Smooth muscle cell (in vitro differentiated cells): Measurements from ENCODE around the gene CASP4. TPM values are rescaled to one million over a fixed set of nuclear protein-coding genes. Genes with fewer than 3 reads are reported as not detected.
A peak's percentile ranks its signal among the peaks of the same experiment; 100 is the strongest.

Source experiments
- DNase-seq: peaks from one replicate; lab custom pipeline; 2025; ENCODE audit not compliant: unreplicated experiment; lab: John Stamatoyannopoulos, UW
- H2AFZ ChIP-seq: fragments of 200-600 bp; sonication (generic); 2 replicates; pipeline ENCODE4 v1.6.0; 2016; ENCODE audit warnings: antibody characterized with exemption, low read depth, mild to moderate bottlenecking
- H3F3A ChIP-seq: fragments of 200-600 bp; sonication (generic); 2 replicates; pipeline ENCODE4 v1.6.0; 2017; ENCODE audit warnings: antibody characterized with exemption, low read depth
- H3K27ac ChIP-seq: fragments of 200-600 bp; sonication (generic); 2 replicates; pipeline ENCODE4 v1.5.1; 2016; ENCODE audit warnings: low read depth, mild to moderate bottlenecking
- H3K27me3 ChIP-seq: fragments of 200-600 bp; sonication (generic); 2 replicates; pipeline ENCODE4 v1.6.1; 2016; ENCODE audit warnings: low read depth, mild to moderate bottlenecking
- H3K36me3 ChIP-seq: fragments of 200-600 bp; sonication (generic); 2 replicates; pipeline ENCODE4 v1.5.1; 2016; ENCODE audit warnings: low read depth
- H3K4me1 ChIP-seq: fragments of 200-600 bp; sonication (generic); 2 replicates; pipeline ENCODE4 v1.5.1; 2016; ENCODE audit warnings: low read depth
- H3K4me2 ChIP-seq: fragments of 200-600 bp; sonication (generic); 2 replicates; pipeline ENCODE4 v1.6.0; 2016; ENCODE audit warnings: mild to moderate bottlenecking
- H3K4me3 ChIP-seq: fragments of 200-600 bp; sonication (generic); 2 replicates; pipeline ENCODE4 v1.5.1; 2016; ENCODE audit warnings: mild to moderate bottlenecking
- H3K79me2 ChIP-seq: fragments of 200-600 bp; sonication (generic); 2 replicates; pipeline ENCODE4 v1.6.0; 2016; ENCODE audit warnings: low read depth, mild to moderate bottlenecking
- H3K9ac ChIP-seq: fragments of 200-600 bp; sonication (generic); 2 replicates; pipeline ENCODE4 v1.6.0; 2016; ENCODE audit warnings: low read depth
- H3K9me3 ChIP-seq: fragments of 200-600 bp; sonication (generic); replicated peaks from 2 replicates; pipeline ENCODE4 v1.5.1; 2016; ENCODE audit warnings: low read depth
- H4K20me1 ChIP-seq: fragments of 200-600 bp; sonication (generic); 2 replicates; pipeline ENCODE4 v1.6.0; 2016; ENCODE audit warnings: low read depth
- WGBS: methylation state at CpG from one replicate; pipeline ENCODE4 v1.1.7; 2016; ENCODE audit warnings: low lambda C conversion rate; 5-methylcytosine and 5-hydroxymethylcytosine counted together
- polyA plus RNA-seq: library from polyadenylated mRNA; unstranded; fragments of >200 nt; fragmentation: Nextera tagmentation; extraction: Ambion mirVana; gene quantifications from 2 replicates; pipeline ENCODE4 v1.2.1, GENCODE V29; 2016
- total RNA-seq: library from RNA; depleted of rRNA; stranded (reverse); fragments of >200 nt; gene quantifications from 2 replicates; pipeline ENCODE4 v1.2.3, GENCODE V29; 2014
- TF ChIP-seq, protein P1 (sequence below): fragments of 200-600 bp; sonication (generic); IDR thresholded peaks from 2 replicates; pipeline ENCODE4 v1.5.1; 2017; ENCODE audit warnings: borderline replicate concordance, mild to moderate bottlenecking, antibody characterized with exemption; ENCODE audit not compliant: insufficient read depth, poor library complexity, severe bottlenecking

The CASP4 gene
- total and polyA plus RNA-seq, 2 experiments from 2014 or later, result 8.8 to 36.3 TPM

DNA sequence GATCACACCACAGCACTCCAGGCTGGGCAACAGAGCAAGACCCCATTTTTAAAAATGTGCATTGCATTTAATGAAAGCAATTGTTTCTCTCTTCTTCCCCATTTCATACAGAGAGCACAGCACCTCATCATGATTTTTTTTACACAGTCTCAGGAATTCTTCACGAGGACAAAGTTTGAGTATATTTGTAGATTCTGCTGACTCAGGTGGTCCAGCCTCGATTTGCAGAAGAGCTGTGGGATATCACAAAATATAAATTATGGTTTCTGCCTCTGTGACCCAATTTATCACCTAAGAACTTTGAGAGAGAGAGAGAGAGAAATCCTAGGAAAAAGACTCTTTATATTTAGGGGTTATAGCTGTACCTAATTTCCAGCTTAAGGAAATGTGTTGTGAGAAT lies 34.8 kb upstream of the CASP4 start:
- TF ChIP-seq, protein P1, sequence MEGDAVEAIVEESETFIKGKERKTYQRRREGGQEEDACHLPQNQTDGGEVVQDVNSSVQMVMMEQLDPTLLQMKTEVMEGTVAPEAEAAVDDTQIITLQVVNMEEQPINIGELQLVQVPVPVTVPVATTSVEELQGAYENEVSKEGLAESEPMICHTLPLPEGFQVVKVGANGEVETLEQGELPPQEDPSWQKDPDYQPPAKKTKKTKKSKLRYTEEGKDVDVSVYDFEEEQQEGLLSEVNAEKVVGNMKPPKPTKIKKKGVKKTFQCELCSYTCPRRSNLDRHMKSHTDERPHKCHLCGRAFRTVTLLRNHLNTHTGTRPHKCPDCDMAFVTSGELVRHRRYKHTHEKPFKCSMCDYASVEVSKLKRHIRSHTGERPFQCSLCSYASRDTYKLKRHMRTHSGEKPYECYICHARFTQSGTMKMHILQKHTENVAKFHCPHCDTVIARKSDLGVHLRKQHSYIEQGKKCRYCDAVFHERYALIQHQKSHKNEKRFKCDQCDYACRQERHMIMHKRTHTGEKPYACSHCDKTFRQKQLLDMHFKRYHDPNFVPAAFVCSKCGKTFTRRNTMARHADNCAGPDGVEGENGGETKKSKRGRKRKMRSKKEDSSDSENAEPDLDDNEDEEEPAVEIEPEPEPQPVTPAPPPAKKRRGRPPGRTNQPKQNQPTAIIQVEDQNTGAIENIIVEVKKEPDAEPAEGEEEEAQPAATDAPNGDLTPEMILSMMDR, result no peak
- Histone ChIP-seq H3K9ac (no peak overlapping the region), H3K36me3 (no peaks in the 10 kb centered on the region), H3K27ac (no peak overlapping the region), H3K4me3 (no peak overlapping the region), H3K4me1 (no peaks in the 10 kb centered on the region), H3F3A (no peaks in the 10 kb centered on the region), H3K4me2 (no peak overlapping the region), H4K20me1 (no peaks in the 10 kb centered on the region), H3K27me3 (no peaks in the 10 kb centered on the region), H3K79me2 (no peaks in the 10 kb centered on the region), H2AFZ (no peak overlapping the region), H3K9me3 (no peaks in the 10 kb centered on the region)
- DNase-seq, result no peak
- 95% methylated on average over 2 of the region's 2 CpGs for WGBS

DNA sequence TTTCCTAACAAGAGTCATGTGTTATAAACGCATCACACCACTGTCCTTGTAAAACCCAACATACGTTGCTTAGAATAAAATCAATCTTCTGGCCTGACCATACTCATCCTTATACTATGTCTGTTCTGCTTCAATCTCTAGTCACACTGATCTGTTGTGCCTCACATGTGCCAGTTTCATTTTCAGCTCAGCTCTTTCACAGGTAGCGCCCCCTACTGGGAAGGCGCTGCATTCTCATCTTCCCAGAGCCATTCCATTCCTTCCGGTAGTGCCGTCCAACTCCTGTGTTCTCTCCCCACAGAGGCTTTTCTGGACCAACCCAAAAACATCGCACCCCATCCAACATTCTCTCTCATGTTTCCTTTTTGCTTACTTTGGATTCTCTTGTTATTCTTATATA lies 32.4 kb upstream of the CASP4 start:
- Histone ChIP-seq H3K36me3 (no peaks in the 10 kb centered on the region), H4K20me1 (no peaks in the 10 kb centered on the region), H3K27ac (no peak overlapping the region), H3K9ac (no peak overlapping the region), H3K4me1 (no peaks in the 10 kb centered on the region), H3K4me3 (no peak overlapping the region), H3F3A (no peaks in the 10 kb centered on the region), H3K27me3 (no peaks in the 10 kb centered on the region), H2AFZ (no peak overlapping the region), H3K9me3 (no peaks in the 10 kb centered on the region), H3K79me2 (no peaks in the 10 kb centered on the region), H3K4me2 (no peak overlapping the region)
- DNase-seq, result no peak
- TF ChIP-seq, protein P1, result peak; percentile 34
- 77% methylated on average over 7 of the region's 7 CpGs for WGBS

DNA sequence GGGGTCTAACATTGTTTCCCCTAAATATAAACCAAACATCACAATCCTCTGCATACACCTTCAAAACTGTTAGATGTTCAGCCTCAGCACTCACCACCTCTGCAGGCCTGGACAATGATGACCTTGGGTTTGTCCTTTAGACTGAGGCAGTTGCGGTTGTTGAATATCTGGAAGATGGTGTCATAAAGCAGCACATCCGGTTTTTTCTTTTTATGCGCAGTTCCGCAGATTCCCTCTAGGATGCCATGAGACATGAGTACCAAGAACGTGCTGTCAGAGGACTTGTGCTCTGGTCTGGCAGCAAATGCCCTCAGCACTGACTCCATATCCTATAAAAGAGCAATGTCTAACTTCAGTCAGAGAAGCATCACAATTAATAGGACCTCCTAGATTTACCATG lies 31.8 kb upstream of the CASP4 start:
- H3K36me3 ChIP-seq, result no peaks in the 10 kb centered on the region
- no peak overlapping the region for H3K27ac ChIP-seq
- DNase-seq, result no peak
- H3F3A ChIP-seq, result no peaks in the 10 kb centered on the region
- H4K20me1 ChIP-seq, result no peaks in the 10 kb centered on the region
- H3K4me2 ChIP-seq, result no peak overlapping the region
- no peaks in the 10 kb centered on the region for H3K79me2 ChIP-seq
- H3K27me3 ChIP-seq, result no peaks in the 10 kb centered on the region
- H3K4me1 ChIP-seq, result no peaks in the 10 kb centered on the region
- no peaks in the 10 kb centered on the region for H3K9me3 ChIP-seq
- H3K4me3 ChIP-seq, result no peak overlapping the region
- WGBS, result 88% methylated on average over 5 of the region's 5 CpGs
- TF ChIP-seq, protein P1, result peak; percentile 5
- H2AFZ ChIP-seq, result no peak overlapping the region
- no peak overlapping the region for H3K9ac ChIP-seq

DNA sequence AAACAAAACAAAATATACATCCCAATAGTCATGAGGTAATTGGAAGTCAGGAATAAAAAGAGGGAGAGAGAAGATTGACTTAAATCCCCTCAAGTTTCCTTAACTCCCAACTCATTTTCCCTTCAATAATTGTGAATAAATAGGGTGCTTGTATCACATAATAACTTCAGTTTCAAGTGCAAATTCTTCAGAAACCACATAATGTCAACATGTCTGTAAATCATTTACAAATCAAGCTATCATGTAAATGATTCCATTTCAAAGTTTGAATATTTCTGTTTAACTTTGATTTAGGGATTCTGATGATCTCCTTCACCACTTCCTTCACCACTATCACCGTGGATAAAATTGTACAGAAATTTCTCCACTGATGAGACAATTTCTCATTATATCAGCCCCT lies 31.3 kb upstream of the CASP4 start:
- 84% methylated on average over 1 of the region's 1 CpG for WGBS
- H3K36me3 ChIP-seq, result no peaks in the 10 kb centered on the region
- no peaks in the 10 kb centered on the region for H3K27me3 ChIP-seq
- no peak overlapping the region for H3K4me2 ChIP-seq
- no peak overlapping the region for H3K27ac ChIP-seq
- H3K9me3 ChIP-seq, result no peaks in the 10 kb centered on the region
- H2AFZ ChIP-seq, result no peak overlapping the region
- H3K79me2 ChIP-seq, result no peaks in the 10 kb centered on the region
- no peaks in the 10 kb centered on the region for H3F3A ChIP-seq
- no peaks in the 10 kb centered on the region for H3K4me1 ChIP-seq
- no peak overlapping the region for H3K4me3 ChIP-seq
- H3K9ac ChIP-seq, result no peak overlapping the region
- TF ChIP-seq, protein P1, result no peak
- DNase-seq, result no peak
- H4K20me1 ChIP-seq, result no peaks in the 10 kb centered on the region
